A673 (cell line): ENCODE results near the gene ZSCAN12.

ENCODE experiments used
- EZH2 ChIP-seq: fragments of 200-600 bp; sonication (generic); IDR thresholded peaks from 2 replicates; pipeline ENCODE4 v1.6.1; 2017; ENCODE audit warnings: borderline replicate concordance, low read depth, mild to moderate bottlenecking, mixed read lengths, antibody characterized with exemption, low read length; ENCODE audit not compliant: poor library complexity, severe bottlenecking
- TF ChIP-seq, protein P1 (sequence below): fragments of 300-800, 200-600 bp; sonication (generic); conservative IDR thresholded peaks from 2 replicates; pipeline ENCODE4 v1.5.1; 2017; ENCODE audit warnings: low read depth, mild to moderate bottlenecking, antibody characterized with exemption, low read length, moderate library complexity, mixed read lengths

GRCh38 chr6:28384143-28384533 is 15.4 kb downstream of the ZSCAN12 start:
- TF ChIP-seq, protein P1, sequence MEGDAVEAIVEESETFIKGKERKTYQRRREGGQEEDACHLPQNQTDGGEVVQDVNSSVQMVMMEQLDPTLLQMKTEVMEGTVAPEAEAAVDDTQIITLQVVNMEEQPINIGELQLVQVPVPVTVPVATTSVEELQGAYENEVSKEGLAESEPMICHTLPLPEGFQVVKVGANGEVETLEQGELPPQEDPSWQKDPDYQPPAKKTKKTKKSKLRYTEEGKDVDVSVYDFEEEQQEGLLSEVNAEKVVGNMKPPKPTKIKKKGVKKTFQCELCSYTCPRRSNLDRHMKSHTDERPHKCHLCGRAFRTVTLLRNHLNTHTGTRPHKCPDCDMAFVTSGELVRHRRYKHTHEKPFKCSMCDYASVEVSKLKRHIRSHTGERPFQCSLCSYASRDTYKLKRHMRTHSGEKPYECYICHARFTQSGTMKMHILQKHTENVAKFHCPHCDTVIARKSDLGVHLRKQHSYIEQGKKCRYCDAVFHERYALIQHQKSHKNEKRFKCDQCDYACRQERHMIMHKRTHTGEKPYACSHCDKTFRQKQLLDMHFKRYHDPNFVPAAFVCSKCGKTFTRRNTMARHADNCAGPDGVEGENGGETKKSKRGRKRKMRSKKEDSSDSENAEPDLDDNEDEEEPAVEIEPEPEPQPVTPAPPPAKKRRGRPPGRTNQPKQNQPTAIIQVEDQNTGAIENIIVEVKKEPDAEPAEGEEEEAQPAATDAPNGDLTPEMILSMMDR = no peak
- TF ChIP-seq EZH2 = no peak
